ENCODE results near the gene ZC3H7A. TPM values are rescaled to one million over a fixed set of nuclear protein-coding genes. Genes with fewer than 3 reads are reported as not detected.

ZC3H7A gene
- polyA plus RNA-seq, 4 donors = 66.2 to 102 (median 83.8) TPM

- no peak for DNase-seq (ENCODE audit: low read depth in 4 of 4, low spot score in 3 of 4)
Observed at GRCh38 chr16:11738742-11739544, 58.1 kb downstream of the ZC3H7A start.

GRCh38 chr16:11737713-11738112 lies 59.3 kb downstream of the ZC3H7A start:
- DNase-seq (ENCODE audit: low read depth in 4 of 4, low spot score in 3 of 4) = no peak

- DNase-seq (ENCODE audit: low read depth in 4 of 4, low spot score in 3 of 4) = no peak
Observed at GRCh38 chr16:11736903-11737302, 60.2 kb downstream of the ZC3H7A start.

GRCh38 chr16:11735787-11736186 lies 61.3 kb downstream of the ZC3H7A start:
- DNase-seq (ENCODE audit: low read depth in 4 of 4, low spot score in 3 of 4) = no peak

DNA sequence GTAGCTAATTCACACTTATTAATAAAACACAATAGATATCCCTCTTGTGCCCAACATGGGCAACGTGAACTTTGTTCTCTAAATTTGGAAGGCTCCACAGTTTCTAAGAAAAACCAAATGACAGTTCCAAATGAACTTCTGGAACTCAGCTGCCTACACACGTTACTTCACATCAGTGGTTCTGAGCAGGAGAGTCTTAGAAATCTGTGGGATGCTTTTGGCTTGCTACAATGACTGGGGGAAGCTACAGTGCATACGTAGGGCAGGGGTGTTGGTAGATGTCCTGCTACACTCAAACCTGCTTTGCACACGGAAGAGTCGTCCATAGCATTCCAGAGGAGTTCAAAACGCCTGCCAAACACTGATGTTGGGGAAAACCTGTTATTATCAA lies 62.4 kb downstream of the ZC3H7A start:
- DNase-seq (ENCODE audit: low read depth in 4 of 4, low spot score in 3 of 4) = no peak

- no peak for DNase-seq (ENCODE audit: low read depth in 4 of 4, low spot score in 3 of 4)
Observed at GRCh38 chr16:11734025-11734652, 62.9 kb downstream of the ZC3H7A start.

DNA sequence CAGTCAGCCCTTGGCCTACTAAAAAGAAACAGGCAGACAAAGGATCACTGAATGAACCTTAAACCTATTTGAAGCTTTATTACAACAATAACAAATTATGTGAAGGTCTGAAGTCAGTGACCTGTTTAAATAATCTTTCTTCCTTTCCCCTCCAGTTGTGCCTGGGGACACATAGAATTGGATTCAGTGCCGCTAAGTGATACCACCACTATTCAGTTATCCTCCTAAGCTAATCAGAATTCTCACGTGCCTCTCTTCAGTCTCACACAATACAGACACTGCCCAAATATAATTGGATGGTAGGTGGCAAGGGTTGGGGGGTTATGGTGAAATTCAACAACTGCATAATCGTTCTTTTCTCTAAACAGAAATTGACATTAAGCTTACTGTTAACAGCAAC lies 65.8 kb downstream of the ZC3H7A start:
- no peak for DNase-seq (ENCODE audit: low read depth in 4 of 4, low spot score in 3 of 4)

DNA sequence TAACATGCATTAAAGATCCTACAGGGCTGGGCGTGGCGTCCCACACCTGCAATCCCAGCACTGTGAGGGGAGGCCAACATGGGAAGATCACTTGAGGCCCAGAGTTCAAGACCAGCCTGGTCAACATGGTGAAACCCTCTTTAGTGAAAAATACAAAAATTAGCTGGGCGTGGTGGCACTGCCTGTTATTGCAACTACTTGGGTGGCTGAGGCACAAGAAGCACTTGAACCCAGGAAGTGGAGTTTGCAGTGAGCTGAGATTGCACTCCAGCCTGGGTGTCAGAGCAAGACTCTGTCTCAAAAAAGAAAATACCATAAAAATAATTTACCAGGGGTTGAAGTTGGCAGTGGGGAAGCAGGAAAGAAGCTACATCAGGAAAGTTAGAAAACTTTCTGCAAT lies 67.3 kb downstream of the ZC3H7A start:
- DNase-seq (ENCODE audit: low read depth in 4 of 4, low spot score in 3 of 4) = no peak

DNA sequence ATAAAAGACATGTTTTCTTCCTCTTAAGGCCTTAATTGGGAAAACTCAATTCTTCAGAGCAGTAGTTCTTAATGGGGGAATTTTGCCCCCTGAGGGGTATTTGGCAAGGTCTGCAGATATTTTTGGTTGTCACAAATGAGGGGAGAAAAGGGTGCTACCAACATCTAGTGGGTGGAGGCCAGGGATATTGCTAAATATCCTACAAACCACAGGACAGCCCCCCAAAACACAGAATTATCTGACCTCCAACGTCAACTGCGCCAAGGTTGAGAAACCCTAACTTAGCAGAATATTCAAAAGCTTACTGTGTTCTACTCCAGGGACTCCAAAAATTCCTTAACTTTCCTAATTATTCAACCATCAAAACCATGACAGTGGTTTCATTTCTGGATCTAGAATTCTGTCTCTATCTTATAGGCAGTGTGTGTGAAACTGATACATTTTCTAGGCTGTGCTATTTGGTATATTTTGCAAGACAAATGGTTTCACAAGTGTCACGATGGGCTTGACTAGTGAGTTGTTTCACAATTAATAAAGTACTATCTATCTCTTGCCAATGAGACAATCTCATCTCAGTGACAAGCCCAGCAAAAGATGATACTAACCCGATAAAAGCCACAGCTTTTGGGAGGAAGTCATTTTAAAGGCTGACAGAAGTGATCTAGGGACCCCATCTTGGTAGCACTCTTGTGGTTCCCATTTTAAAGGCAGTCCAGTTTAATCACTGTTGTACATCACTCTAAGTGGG lies 69.1 kb downstream of the ZC3H7A start:
- DNase-seq (ENCODE audit: low read depth in 4 of 4, low spot score in 3 of 4) = no peak

DNA sequence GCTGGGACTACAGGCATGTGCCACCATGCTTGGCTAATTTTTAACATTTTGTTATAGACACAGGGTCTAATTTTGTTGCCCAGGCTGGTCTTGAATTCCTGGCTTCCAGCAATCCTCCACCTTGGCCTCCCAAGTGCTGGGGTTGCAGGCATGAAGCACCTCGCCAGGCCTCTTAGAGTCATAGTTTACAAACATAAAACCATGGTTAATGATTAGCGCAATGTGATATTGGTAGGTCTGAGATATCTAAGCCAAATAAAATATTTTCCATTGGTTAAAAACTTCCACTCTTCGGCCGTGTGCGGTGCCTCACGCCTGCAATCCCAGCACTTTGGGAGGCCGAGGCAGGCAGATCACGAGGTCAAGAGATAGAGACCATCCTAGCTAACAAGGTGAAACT lies 71.0 kb downstream of the ZC3H7A start:
- DNase-seq (ENCODE audit: low read depth in 4 of 4, low spot score in 3 of 4) = no peak

DNA sequence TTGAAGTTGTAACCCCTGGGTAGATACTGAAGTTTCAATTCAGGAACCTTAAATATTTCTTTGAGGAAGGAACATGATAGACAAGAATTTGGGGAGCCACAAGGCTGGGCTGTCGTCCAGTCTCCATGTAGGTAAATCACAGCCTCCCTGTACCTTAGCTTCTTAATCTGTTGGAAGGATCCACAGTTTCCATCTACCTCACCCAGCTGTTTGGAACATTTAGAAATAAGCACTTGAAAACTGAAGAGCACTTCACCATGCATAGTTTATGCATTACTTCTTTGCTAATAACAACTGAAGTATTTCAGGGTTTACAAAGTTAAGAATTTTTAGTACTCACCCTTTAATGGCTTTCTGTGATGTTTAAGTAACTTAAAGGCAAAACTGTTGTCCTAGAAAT lies 71.6 kb downstream of the ZC3H7A start:
- DNase-seq (ENCODE audit: low read depth in 4 of 4, low spot score in 3 of 4) = no peak

DNA sequence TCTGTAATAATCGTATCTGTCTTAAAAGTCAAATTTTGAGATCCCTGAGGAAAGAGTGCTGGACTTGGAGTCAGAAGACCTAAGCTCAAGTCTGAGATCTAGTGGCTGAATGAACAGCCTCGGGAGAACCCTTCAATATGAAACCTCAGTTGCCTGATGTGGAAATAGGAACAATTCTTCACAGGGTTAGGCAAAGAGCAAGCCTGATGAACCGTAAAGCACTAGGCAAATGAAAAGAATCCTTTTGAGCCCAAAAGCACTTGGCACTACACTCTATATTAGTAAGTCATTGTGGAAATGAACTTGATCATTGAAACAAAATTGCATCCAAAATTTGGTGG lies 74.6 kb downstream of the ZC3H7A start:
- DNase-seq (ENCODE audit: low read depth in 4 of 4, low spot score in 3 of 4) = no peak

- no peak for DNase-seq (ENCODE audit: low read depth in 4 of 4, low spot score in 3 of 4)
Observed at GRCh38 chr16:11721781-11722467, 75.1 kb downstream of the ZC3H7A start.

DNA sequence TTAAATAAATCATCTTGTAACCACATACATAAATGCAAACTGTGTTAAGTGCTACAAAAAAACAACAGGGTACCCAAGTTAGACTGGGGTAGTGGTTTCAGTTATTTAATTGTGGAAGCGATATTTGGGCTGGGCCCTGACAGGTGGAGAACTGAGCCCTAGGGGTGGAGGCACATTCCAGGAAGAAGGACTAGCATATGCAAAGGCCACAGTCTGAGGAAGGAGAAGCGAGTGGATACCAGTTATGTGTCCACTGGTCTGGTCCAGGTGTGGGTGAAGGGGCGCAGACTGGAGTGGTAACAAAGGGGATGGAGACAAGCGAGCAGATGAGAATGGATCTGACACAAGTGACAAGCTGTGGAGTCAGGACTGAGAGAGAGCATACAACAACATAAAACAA lies 77.3 kb downstream of the ZC3H7A start:
- no peak for DNase-seq (ENCODE audit: low read depth in 4 of 4, low spot score in 3 of 4)

GRCh38 chr16:11719171-11719570 lies 77.9 kb downstream of the ZC3H7A start:
- no peak for DNase-seq (ENCODE audit: low read depth in 4 of 4, low spot score in 3 of 4)

DNA sequence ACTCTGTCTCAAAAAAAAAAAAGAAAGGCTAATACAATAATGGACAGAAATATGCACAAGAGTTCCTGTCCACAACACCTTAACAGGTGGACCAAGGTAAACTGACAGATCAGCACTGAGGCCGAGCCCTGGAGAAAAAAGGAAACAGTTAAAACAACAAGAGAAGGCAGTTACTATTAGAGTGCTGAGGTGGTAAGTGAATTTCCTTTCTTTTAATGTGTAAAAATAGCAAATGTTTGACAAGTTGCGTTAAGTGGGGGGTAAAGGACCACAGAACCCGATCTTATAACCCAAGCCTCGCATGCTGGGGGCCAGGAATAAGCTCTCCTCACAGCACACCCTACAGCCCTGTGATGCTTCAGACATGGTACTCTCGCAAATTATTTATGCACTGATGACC lies 79.2 kb downstream of the ZC3H7A start:
- no peak for DNase-seq (ENCODE audit: low read depth in 4 of 4, low spot score in 3 of 4)

- DNase-seq (ENCODE audit: low read depth in 4 of 4, low spot score in 3 of 4) = no peak
Observed at GRCh38 chr16:11716336-11716735, 80.7 kb downstream of the ZC3H7A start.

- no peak for DNase-seq (ENCODE audit: low read depth in 4 of 4, low spot score in 3 of 4)
Observed at GRCh38 chr16:11715246-11715947, 81.7 kb downstream of the ZC3H7A start.

- DNase-seq (ENCODE audit: low read depth in 4 of 4, low spot score in 3 of 4) = no peak
Observed at GRCh38 chr16:11712122-11712521, 84.9 kb downstream of the ZC3H7A start.

DNA sequence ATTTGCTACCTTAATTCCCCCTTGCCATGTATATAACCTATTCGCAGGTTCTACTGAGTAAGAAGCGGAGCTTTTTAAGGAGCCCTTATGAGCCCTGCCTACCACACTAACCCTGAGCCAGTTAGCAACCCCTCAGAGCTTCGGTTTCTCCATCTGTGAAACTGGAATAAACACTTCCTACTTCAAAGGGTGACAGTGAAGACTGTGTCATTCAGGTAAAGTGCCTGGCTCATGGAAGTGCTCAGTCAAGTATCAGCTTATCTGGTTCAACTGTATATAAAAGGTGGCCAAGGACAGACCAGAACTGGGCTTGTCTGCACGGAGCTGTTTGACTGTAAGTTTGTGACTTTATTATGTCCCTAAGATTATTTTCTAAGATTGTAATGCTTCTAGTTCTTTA lies 85.4 kb downstream of the ZC3H7A start:
- DNase-seq (ENCODE audit: low read depth in 4 of 4, low spot score in 3 of 4) = no peak

DNA sequence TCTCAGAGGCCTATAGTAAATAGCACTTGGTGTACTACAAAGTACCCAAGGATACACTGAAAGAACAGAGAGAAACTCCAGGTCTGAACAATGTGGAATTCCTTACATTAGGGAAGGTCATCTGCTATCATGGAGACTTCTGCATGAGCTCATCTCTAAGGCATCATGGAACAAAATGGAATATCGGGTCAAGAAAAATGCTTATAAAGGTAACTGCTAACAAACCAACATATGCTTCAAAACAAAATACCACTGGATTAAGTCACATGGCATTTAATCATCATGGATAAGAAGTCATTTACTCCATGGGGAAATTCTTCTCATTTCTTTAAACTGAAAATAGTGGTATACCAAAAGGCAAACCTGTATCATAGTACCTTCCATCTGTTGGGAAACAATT lies 88.6 kb downstream of the ZC3H7A start:
- no peak for DNase-seq (ENCODE audit: low read depth in 4 of 4, low spot score in 3 of 4)
